T-helper 22 cell (primary cell): ENCODE measurements around the gene VWA7.
"Not testable (repeated sequence)": the region's sequence is repeated elsewhere in the genome, so short reads cannot be mapped to it uniquely, and the experiment has no call there.

Source experiments
- DNase-seq: peaks from one replicate; pipeline ENCODE4 v3.0.0-alpha.2; 2020; ENCODE audit warnings: low read depth

The VWA7 gene, protein sequence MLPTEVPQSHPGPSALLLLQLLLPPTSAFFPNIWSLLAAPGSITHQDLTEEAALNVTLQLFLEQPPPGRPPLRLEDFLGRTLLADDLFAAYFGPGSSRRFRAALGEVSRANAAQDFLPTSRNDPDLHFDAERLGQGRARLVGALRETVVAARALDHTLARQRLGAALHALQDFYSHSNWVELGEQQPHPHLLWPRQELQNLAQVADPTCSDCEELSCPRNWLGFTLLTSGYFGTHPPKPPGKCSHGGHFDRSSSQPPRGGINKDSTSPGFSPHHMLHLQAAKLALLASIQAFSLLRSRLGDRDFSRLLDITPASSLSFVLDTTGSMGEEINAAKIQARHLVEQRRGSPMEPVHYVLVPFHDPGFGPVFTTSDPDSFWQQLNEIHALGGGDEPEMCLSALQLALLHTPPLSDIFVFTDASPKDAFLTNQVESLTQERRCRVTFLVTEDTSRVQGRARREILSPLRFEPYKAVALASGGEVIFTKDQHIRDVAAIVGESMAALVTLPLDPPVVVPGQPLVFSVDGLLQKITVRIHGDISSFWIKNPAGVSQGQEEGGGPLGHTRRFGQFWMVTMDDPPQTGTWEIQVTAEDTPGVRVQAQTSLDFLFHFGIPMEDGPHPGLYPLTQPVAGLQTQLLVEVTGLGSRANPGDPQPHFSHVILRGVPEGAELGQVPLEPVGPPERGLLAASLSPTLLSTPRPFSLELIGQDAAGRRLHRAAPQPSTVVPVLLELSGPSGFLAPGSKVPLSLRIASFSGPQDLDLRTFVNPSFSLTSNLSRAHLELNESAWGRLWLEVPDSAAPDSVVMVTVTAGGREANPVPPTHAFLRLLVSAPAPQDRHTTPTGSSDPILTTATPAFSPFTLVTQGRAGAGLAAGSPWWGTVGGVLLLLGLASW

DNA sequence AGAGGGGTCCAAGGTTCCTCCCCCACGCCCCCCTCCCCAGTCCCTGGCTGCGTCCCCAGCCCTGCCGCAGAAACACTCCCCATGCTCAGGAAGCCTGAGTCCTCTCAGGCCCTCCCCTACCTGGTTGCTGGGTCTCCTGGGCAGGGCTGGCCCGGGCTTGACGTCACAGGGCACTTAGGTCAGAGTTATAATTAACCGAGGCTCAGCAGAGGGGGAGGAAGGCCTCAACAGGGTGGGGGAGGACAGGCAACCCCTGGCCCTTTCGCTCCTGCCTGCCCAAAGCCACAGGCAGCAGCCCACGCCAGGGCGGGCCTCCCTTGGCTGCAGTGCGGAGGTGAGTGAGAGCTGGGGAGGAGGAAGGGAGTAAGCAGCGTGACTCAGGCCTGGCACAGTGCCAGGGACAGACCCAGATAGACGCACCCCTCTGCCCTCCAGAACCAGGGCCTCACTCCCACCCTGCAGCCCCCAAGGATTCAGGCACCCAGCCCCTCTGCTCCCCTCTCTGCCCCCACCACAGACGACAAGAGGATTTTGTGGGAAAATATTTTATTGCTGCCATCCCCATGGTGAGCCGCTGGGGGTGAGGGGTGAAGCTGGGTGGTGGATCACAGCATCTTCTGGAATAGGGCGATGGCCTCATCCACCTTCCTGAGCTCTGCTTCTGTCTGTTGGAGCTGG, at the start of gene VWA7:
VWA7 (minus strand) TSS at position 340 of the 678 bp plus-strand sequence. CDS start 549 bp downstream, outside the sequence.
- peak; percentile 64 for DNase-seq

DNA sequence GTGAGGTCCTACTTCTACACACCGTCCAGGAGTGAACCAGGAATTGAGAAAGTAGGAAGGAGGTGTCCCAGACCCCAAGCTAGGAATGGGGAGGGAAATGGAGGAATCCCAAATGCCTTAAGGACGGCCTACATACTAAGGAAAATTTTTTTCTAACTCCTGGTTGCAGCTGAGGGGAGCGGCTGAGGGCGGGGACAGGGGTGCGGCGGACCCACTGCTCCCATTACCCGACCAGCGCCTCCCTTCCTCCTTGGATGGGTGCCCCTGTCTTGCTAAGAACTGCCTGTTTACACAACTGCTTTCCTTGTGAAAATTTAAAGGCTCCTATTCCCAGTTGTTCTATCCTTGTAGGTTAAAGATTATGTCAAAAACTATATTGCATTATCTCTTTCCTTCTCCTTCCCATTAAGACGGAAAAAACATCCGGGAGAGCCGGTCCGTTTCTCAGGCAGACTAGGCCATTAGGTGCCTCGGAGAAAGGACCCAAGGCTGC, 49.7 kb upstream of the VWA7 start:
- no peak for DNase-seq

DNA sequence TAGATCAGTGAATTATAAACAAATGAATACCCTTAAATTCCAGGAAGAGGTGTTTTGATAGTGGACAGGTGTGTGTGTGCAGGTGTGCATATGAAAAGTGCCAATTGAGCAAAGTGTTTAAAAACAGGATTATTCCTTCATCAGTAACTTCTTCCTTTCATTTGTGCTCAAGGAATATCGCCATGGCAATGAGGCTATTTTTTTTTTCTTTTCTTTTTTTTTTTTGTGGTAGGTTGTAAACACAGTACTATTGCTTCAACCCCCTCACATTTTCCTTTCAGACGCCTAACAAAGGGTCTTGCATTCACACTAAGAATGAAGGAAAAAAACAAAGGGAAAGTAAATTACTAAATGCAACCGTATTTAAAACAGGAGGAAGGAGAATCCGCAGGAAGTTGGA, 48.4 kb upstream of the VWA7 start:
- DNase-seq, result no peak

DNA sequence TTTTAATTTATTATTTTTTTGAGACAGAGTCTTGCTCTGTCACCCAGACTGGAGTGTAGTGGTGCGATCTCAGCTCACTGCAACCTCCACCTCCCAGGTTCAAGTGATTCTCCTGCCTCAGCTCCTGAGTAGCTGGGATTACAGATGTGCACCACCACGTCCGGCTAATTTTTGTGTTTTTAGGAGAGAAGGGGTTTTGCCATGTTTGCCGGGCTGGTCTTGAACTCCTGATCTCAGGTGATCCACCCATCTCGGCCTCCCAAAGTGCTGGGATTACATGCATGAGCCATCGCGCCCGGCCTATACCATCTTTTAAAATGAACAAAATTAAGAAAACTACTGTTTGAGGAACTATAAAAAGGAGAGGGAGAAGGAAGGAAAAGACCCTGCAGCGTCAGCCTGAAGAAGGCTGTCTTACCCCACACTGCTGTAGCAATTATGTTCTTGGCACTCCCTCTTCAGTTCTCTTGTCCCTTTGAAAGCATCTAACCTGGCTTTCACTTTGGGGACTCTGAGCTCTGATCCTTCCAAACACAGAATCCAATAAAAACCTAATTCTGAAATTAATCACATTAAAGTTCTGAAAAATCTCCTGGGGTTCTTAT, 46.6 kb upstream of the VWA7 start:
- DNase-seq, result not testable (repeated sequence)

DNA sequence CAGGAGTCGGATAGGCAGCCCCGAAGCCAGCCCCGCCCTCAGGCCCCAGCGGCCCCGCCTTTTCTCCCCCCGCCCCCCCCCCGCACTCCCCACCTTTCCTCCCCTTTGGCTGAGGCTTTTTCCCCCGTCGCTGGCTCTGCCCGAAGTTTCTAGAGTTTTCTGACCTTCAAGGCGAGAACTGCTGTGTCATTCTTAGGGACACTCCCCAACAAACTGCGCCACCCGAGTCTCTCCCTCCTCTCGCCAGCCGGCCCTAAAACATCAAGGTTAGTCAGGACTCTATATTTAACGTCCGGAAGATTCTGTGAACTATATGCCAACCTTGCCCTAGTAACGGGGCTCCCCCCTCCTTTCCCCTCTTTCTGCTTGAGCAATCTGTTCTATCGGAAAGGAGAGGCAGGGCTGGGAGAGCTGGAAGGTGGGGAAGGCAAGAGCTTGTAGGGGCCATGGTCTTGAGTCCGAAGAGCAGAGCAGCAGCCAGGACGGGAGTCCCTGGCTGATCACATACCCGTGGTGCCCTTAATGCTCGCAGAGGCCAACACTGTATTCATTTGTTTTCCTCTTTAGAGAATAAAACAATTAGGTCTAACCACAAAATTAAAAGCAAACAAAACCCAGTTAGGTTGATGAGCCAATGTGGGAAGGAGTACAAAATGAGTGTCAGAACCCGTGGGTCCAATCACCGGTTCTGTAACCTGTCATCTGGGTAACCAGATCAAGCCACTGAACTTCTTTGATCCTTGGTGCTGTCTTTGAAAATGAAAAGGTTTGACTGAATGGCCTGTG, 45.1 kb upstream of the VWA7 start:
- DNase-seq, result peak; percentile 62

DNA sequence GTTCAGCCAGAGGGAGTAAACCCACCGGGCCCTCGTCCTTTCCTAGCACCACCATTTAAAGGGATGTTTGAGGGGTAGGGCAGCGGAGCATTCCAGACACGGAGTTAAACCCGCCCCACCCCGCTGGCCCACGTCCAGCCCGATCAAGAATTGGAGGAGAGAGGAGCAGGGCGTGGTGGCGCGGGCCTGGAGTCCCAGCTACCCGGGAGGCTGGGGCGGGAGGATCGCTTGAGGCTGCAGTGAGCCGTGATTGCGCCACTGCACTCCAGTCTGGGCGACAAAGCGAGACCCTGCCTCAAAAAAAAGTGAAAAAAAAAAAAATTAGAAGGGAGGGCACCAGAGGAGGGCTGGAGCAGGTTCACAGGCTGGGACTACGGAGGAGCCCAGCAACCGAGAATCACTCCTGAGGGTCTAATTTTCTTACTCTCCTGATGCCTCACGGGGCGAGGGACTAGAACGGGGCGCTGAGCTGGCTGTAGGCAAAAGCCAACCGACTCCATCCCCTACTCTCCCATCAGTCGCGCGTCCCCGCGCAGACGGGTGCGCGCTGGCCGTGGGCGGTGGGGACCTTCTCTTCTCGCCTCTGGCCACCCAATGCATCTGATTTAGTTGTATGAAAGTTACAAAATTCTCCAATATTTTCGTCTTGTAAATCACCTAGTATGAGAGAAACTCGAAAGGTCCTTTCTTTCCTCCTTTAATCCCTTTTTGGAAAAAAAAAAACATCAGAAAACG, 44.3 kb upstream of the VWA7 start:
- no peak for DNase-seq

DNA sequence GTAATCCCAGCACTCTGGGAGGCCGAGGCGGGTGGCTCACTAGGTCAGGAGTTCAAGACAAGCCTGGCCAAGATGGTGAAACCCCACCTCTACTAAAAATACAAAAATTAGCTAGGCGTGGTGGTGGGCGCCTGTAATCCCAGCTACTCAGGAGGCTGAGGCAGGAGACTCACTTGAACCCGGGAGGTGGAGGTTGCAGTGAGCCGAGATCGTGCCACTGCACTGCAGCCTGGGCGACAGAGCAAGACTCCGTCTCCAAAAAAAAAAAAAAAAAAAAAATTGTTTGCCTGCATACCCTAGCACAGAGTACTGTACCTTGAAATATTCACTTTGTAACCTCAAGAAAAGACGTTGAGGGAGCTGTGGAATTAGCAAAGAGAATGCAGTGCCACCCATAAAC, 43.3 kb upstream of the VWA7 start:
- DNase-seq, result not testable (repeated sequence)

DNA sequence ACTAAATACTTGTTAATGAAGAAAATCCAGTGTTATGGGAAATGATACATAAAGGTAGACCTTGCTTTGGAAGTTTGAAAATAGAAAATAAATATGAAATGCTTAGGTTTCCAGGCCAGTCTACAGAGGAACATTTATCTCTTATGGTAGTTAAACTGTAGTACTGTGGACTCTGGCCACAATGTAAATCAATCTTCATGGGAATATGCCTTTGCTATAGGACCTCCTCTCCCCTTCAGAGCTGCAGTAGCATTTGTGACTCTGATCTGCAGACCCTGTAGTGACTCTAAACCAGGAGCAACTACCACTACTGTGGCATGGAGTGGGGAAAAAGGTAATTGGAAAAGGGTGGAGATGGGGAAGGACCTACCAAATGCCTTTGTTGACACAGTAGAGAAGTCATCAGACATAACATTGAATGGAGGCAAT, 42.8 kb upstream of the VWA7 start:
- no peak for DNase-seq

DNA sequence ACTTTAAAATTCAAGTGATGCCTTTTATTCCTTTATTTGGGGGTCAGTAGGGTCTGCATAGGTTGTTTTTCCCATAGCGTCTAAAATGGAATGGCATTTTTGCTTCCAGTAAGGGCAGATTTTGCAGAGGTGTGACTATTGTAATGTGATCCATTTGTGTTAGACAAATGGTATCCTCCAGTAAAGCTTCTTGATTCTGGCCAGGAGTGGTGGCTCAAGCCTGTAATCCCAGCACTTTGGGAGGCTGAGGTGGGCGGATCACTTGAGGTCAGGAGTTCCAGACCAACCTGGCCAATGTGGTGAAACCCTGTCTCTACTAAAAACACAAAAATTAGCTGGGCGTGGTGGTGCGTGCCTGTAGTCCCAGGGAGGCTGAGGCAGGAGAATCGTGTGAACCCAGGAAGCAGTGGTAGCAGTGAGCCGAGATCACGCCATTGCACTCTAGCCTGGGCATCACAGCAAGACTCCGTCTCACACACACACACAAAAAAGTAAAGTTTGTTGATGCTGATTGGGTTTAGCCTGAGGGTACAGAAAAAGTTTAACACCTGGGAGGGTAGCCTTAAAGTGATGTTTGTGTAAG, 40.9 kb upstream of the VWA7 start:
- not testable (repeated sequence) for DNase-seq

DNA sequence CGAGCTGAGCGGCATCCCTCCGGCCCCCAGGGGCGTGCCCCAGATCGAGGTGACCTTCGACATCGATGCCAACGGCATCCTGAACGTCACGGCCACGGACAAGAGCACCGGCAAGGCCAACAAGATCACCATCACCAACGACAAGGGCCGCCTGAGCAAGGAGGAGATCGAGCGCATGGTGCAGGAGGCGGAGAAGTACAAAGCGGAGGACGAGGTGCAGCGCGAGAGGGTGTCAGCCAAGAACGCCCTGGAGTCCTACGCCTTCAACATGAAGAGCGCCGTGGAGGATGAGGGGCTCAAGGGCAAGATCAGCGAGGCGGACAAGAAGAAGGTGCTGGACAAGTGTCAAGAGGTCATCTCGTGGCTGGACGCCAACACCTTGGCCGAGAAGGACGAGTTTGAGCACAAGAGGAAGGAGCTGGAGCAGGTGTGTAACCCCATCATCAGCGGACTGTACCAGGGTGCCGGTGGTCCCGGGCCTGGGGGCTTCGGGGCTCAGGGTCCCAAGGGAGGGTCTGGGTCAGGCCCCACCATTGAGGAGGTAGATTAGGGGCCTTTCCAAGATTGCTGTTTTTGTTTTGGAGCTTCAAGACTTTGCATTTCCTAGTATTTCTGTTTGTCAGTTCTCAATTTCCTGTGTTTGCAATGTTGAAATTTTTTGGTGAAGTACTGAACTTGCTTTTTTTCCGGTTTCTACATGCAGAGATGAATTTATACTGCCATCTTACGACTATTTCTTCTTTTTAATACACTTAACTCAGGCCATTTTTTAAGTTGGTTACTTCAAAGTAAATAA, 40.2 kb upstream of the VWA7 start:
- not testable (repeated sequence) for DNase-seq

DNA sequence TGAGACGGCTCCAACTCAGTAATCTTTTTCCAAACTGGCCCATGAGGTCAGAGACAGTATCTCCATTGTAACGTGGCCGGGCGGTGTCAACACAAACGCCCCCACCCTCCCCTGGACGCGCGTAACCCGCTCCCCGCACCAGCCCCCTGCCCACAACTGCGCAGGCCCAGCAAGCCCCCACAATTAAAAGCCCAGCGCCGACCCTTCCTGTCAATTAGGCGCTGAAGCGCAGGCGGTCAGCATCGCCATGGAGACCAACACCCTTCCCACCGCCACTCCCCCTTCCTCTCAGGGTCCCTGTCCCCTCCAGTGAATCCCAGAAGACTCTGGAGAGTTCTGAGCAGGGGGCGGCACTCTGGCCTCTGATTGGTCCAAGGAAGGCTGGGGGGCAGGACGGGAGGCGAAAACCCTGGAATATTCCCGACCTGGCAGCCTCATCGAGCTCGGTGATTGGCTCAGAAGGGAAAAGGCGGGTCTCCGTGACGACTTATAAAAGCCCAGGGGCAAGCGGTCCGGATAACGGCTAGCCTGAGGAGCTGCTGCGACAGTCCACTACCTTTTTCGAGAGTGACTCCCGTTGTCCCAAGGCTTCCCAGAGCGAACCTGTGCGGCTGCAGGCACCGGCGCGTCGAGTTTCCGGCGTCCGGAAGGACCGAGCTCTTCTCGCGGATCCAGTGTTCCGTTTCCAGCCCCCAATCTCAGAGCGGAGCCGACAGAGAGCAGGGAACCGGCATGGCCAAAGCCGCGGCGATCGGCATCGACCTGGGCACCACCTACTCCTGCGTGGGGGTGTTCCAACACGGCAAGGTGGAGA, 38.1 kb upstream of the VWA7 start, which contains the start of the genes HSPA1A and HSPA1L:
HSPA1A (plus strand) TSS at position 519 of the 814 bp plus-strand sequence; CDS start at position 733, 214 bp downstream.
HSPA1L (minus strand) TSS at position 259 of the 814 bp plus-strand sequence. CDS start 3,311 bp downstream, outside the sequence.
- DNase-seq, result peak; percentile 58

DNA sequence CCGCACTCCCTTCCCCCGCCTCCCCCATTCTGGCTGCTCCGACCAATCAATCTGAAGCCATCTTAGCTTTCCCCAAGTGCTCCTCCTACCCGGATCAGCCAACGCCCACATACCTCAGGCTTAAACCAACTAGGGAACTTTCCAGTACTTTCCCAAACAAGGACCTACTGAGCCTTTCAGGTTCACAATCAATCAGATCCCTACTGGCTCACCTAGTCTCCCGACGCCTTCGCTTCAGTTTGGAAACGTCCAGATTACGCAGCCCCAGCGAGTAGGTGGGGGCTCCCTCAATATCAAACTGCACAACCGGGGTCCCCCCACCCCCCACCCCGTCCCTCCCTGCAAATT, 37.5 kb upstream of the VWA7 start:
- peak; percentile 75 for DNase-seq

DNA sequence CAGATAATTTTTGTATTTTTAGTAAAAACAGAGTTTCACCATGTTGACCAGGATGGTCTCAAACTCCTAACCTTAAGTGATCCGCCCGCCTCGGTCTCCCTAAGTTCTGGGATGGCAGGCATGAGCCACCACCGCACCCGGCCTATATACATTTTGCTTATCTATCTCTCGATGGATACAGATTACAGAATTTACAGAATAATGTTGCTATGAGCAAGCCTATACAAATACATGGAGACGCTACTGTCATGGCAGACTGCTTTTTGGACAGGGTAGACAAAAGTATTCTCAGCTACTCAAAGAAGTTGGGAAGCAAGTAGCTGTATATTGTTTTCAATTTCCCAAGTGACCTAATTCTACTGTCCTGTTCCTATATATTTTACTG, 36.3 kb upstream of the VWA7 start:
- DNase-seq, result no peak

DNA sequence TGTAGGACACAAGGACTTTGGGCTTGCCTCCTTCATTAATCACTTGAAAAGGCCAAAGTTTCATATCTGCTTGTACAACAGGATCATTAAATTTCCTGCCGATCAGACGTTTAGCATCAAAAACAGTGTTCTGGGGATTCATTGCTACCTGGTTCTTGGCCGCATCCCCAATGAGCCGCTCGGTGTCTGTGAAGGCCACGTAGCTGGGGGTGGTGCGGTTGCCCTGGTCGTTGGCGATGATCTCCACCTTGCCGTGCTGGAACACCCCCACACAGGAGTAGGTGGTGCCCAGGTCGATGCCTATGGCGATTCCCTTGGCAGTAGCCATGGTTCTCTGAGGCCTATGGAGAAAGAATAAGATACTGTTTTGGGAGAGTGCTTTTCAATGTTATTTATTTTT, 34.5 kb upstream of the VWA7 start:
- DNase-seq, result no peak

DNA sequence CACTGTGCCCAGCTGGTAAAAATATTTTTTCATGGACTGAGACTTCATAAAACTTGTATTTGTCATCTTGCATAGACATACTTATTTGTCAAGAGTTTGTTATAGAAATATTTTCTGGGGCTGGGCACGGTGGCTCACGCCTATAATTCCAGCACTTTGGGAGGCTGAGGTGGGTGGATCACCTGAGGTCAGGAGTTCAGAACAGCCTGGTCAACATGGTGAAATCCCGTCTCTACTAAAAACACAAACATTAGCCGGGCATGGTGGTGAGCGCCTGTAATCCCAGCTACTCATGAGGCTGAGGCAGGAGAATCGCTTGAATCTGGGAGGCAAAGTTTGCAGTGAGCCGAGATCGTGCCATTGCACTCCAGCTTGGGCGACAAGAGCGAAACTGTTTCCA, 31.5 kb upstream of the VWA7 start:
- DNase-seq, result not testable (repeated sequence)

DNA sequence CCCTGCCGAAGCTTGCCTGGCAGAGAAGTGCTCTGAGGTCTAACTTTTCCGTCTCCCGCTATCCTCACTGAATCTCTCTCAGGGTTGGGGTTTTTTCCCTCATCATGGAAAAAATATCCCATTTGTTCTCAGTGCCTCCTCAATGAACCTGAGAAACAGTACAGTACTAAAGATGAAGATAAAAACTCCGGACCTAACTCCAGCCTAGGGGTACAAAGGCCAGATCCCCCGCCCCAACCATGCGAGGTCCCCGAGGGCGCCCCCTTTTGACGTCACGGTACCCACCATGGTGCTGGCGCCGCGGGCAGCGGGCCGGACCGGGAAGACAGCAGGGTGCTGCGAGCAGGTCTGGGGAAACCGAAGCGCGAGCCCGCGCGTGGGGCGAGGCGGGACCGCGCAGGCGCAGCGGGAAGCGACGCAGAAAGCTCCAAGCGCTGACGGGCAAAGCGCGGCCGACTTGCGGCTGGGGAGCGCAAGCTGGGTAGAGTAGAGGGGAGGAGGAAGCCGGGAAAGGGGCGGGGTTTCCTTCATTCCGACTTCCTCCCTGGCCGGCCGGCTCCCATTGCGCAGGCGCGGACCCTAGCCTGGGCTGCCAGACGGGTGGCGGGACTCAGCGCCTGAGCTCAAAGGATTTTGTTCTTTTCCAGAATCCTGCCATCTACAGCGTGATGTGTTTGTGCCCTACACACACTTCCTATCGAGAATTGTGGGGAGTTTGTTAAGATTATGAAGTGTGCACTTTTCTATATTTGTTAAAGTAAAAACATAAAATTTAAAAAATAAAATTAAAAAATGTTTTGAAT, 29.5 kb upstream of the VWA7 start, which contains the start of gene LSM2:
LSM2 (minus strand) TSS at position 497 of the 803 bp plus-strand sequence; CDS start at position 288, 209 bp downstream.
- DNase-seq, result peak; percentile 96

DNA sequence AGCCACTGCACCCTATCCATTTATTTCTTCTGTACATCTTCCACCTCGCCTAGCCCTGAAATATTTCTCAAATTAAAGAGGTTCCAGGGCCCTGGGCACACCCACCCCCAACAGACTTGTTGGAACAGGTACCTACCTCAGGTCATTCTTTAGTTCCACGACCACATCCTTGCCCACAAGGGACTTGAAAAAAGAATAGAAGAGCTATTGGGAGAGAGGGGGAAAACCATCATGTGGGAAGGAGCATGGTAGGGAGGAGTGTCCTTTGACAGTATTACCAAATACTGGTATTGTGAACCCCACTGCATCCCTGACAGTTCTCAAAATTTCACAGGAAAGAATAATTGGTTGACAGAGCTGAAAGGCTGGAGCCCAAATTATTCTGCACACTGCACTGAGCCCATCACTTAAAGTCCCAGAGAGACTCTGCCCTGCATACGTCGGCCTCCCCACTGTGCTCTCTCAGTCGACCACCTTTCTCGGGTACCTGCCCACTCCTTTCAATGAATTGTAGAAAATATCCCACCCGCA, 28.9 kb upstream of the VWA7 start:
- DNase-seq, result no peak
